ENCODE results near the gene FUT2. TPM values are rescaled to one million over a fixed set of nuclear protein-coding genes. Genes with fewer than 3 reads are reported as not detected.

The FUT2 gene
- total and polyA plus RNA-seq, 12 donors, result 0.03 to 0.24 TPM; not detected in 10

DNA sequence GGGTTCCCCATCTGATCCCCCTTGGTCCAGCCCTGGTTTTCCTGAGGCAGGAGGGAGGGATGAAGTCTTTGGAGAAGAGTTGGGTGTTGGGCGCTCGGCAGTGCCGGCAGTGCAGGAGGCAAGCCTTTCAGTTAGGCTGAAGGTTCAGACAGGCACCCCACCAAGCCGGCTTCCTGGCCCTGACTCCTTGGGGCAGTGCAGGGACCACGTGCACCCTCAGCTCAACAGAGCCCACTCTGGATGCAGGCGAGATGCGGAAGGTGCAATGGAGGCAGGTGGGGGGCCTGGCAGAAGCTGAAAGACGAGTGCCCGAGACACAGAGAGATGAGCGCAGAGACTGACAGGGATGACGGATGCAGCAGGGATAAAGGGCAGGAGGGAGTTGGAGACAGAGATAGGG, 12.7 kb downstream of the FUT2 start:
- H3K9me3 ChIP-seq (replicated peaks in 1 of 3), result no peaks in the 10 kb centered on the region
- intact Hi-C loops (cut with DNase I), result no loop called here
- WGBS, 4 donors, result 30 to 38% (median 38%) methylated on average over 11 of the region's 11 CpGs
- peaks cover 5 to 7% of the 10 kb centered on the region in 2 donors for H3K4me1 ChIP-seq (replicated peaks in 1 of 2)
- H3K4me3 ChIP-seq, result no peak overlapping the region
- DNase-seq, result no peak
- H3K36me3 ChIP-seq (replicated peaks in 1 of 2), result no peaks in the 10 kb centered on the region
- no peaks in the 10 kb centered on the region for H3K27me3 ChIP-seq
- no peak for TF ChIP-seq POLR2A (IDR thresholded peaks at IDR 0.05)
- TF ChIP-seq, protein P1, sequence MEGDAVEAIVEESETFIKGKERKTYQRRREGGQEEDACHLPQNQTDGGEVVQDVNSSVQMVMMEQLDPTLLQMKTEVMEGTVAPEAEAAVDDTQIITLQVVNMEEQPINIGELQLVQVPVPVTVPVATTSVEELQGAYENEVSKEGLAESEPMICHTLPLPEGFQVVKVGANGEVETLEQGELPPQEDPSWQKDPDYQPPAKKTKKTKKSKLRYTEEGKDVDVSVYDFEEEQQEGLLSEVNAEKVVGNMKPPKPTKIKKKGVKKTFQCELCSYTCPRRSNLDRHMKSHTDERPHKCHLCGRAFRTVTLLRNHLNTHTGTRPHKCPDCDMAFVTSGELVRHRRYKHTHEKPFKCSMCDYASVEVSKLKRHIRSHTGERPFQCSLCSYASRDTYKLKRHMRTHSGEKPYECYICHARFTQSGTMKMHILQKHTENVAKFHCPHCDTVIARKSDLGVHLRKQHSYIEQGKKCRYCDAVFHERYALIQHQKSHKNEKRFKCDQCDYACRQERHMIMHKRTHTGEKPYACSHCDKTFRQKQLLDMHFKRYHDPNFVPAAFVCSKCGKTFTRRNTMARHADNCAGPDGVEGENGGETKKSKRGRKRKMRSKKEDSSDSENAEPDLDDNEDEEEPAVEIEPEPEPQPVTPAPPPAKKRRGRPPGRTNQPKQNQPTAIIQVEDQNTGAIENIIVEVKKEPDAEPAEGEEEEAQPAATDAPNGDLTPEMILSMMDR (IDR thresholded peaks at IDR 0.05), result no peak
- no peak overlapping the region for H3K27ac ChIP-seq

DNA sequence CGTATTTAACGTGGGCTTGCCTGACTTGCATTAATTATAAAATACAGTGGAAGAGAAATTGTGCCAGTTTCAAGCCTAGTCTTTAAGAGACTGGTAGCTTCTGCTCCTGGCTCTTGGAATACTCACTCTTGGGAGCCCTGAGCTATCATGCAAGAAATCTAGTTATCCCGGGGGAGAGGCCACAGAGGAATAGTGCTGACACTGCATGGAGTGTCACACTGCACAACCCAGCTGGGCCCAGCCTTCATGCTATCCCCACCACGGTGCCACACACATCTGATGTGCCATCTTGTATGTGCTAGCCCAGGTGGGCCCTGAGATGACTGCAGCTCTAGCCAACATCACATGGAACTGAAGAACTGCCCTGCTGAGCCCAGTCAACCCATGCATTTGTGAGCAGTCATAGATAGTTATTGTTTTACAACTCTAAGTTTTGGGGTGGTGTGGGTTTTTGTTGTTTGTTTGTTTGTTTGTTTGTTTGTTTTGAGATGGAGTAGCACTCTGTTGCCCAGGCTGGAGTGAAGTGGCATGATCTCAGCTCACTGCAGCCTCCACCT, 15.4 kb downstream of the FUT2 start:
- intact Hi-C loops (cut with DNase I), result no loop called here
- no peak for DNase-seq
- H3K9me3 ChIP-seq (replicated peaks in 1 of 3), result no peaks in the 10 kb centered on the region
- H3K27ac ChIP-seq, result no peak overlapping the region
- no peaks in the 10 kb centered on the region for H3K36me3 ChIP-seq (replicated peaks in 1 of 2)
- TF ChIP-seq POLR2A (IDR thresholded peaks at IDR 0.05), result no peak
- TF ChIP-seq, protein P1 (IDR thresholded peaks at IDR 0.05), result no peak
- 65 to 92% (median 78%) methylated on average over 4 of the region's 4 CpGs for WGBS, 4 donors
- H3K4me1 ChIP-seq (replicated peaks in 1 of 2), result peaks cover 14 to 25% of the 10 kb centered on the region in 2 donors
- no peaks in the 10 kb centered on the region for H3K27me3 ChIP-seq
- no peak overlapping the region for H3K4me3 ChIP-seq

- intact Hi-C loops (cut with DNase I), result no loop called here
- 16 to 24% (median 18%) methylated on average over 20 to 25 of the region's 25 CpGs for WGBS, 4 donors
Observed at GRCh38 chr19:48713041-48713863, 17.5 kb downstream of the FUT2 start.

More at GRCh38 chr19:48713041-48713863, 17.5 kb downstream of the FUT2 start:
- DNase-seq, result peak in 1 of 7 donors; percentile 48
- TF ChIP-seq, protein P1 (IDR thresholded peaks at IDR 0.05), result peak in 3 of 6 experiments; percentile 21 to 33 (median 31)
- no peak for TF ChIP-seq POLR2A (IDR thresholded peaks at IDR 0.05)
- Histone ChIP-seq H3K27ac (peak overlapping the region in 3 of 5 donors; percentile 32 to 81 (median 76)), H3K4me3 (peak overlapping the region in 2 of 4 donors; percentile 34 to 58), H3K9me3 (replicated peaks in 1 of 3) (no peaks in the 10 kb centered on the region), H3K4me1 (replicated peaks in 1 of 2) (peaks cover 26 to 42% of the 10 kb centered on the region in 2 donors), H3K27me3 (no peaks in the 10 kb centered on the region), H3K36me3 (replicated peaks in 1 of 2) (no peaks in the 10 kb centered on the region)
